Dermis microvascular lymphatic vessel endothelial cell (primary cell): ENCODE data around the gene FGGY. TPM values are rescaled to one million over a fixed set of nuclear protein-coding genes. Genes with fewer than 3 reads are reported as not detected.
"Not testable (repeated sequence)": the region's sequence is repeated elsewhere in the genome, so short reads cannot be mapped to it uniquely, and the experiment has no call there.

Source experiments
- DNase-seq, 2 donors: peaks; one replicate each; pipeline versions ENCODE4 v3.0.0 to v3.0.0-alpha.2; 2010; ENCODE audit warnings: low read depth in 2 of 2
- total RNA-seq: library from RNA; depleted of rRNA; stranded (reverse); fragments of >200 nt; gene quantifications from 2 replicates; pipeline ENCODE4 v1.2.1, GENCODE V29; 2014

Gene FGGY
- total RNA-seq, 1 donor from 2014 or later: 8.5 TPM

- no peak for DNase-seq
Observed at GRCh38 chr1:59350521-59350920, 53.6 kb downstream of the FGGY start.

- DNase-seq: no peak
Observed at GRCh38 chr1:59352065-59352464, 55.2 kb downstream of the FGGY start.

DNA sequence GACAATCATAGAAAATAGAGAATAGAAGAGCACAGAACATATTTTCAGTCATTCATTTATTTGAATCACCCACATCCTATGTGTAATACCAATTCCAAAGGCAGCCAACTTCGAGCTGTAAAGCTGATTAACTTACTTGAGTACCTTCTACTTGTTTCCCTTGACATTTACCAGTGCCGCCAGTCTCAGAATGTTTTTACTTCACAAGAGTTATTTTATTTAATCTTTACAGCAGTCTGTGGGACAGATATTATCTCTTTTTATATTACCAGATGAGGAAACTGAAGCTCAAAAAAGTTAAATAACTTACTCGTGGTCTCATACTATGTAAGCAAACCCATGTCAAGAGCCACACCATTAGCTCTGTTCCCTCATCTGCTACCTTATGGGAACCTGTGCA, 56.6 kb downstream of the FGGY start:
- DNase-seq: no peak

DNA sequence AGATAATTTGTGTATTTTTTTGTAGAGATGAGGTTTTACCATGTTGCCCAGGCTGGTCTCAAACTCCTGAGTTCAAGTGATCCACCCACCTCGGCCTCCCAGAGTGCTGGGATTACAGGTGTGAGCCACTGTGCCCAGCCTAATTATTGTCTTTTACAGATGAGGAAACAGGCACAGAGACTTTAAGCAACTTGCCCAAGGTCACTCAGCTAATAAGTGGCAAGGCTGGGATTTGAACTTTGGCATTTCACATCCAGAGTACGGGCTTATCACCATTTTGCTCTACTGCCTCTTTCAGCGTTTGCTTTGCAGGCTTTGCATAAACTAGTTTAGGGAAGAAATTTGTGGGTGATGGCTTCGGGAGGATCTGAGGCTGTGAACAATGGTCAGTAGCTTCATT, 57.3 kb downstream of the FGGY start:
- not testable (repeated sequence) for DNase-seq

DNA sequence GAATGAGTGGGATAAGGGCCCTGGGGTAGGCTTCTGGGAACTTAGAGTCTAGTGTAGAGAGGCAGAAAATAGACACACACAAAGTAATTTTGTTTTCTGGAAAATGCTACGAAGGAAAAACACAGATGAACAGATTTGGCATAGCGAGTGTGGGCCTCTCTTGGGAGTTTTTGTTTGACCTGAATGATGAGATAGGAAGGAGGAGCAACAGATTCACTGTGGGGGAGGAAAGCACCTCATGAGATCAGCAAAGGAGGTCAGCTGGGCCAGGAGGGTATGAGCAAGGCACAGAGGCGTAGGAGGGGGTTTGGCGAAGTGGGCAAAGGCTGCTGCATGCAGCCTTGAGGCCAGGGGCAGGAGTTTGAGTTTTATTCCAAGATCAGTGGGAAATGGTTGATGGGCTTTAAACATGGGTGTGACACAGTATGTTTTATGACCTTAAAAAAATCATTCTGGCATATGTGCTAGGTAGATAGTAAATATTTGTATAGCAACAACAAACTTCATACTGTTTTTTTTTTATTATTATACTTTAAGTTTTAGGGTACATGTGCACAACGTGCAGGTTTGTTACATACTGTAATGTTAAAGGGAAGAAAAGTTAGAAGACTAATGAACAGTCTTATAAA, 57.9 kb downstream of the FGGY start:
- no peak for DNase-seq

- DNase-seq: no peak
Observed at GRCh38 chr1:59355361-59355760, 58.5 kb downstream of the FGGY start.

DNA sequence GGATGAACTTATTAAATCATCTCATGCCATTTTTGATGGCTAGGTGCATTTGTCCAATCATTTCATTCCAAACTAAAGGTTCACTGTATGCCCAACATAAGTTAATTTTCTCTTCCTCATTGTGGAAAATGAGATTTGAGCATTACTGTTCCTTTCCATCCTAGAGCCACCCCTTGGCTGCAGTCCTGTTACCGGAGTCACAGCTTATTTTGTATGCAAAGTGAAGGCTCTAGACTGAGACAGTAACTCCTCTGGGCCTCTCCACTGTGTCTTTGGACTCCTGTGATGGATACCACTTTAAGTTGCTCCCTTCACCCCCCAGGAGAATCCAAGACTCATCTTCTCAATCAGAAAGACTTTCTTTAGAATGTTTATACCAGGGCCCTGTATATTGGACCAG, 59.7 kb downstream of the FGGY start:
- no peak for DNase-seq

- no peak for DNase-seq
Observed at GRCh38 chr1:59357645-59358320, 60.9 kb downstream of the FGGY start.

- no peak for DNase-seq
Observed at GRCh38 chr1:59359325-59359724, 62.4 kb downstream of the FGGY start.

- DNase-seq: no peak
Observed at GRCh38 chr1:59360170-59360569, 63.3 kb downstream of the FGGY start.

- DNase-seq: no peak
Observed at GRCh38 chr1:59360729-59361128, 63.8 kb downstream of the FGGY start.

DNA sequence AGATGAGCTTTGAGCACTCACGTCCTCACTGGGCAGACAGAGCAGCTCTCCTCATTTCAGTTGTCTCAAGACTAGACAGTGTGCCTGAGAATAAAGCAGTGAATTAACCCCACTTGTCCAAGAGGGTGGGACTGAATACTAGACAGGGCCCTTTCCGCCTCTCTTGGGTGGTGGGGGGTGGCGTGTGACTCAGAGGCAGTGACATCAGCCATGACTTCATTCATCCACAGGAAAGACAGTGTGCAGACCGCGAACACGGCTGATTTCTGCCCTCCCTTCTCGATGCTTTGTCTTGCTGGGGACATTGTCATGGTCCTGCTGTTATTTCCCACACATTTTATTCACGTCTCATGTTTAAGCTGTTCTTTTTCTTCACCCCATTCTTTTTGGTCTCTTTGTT, 64.9 kb downstream of the FGGY start:
- peak in 1 of 2 donors; percentile 27 for DNase-seq

DNA sequence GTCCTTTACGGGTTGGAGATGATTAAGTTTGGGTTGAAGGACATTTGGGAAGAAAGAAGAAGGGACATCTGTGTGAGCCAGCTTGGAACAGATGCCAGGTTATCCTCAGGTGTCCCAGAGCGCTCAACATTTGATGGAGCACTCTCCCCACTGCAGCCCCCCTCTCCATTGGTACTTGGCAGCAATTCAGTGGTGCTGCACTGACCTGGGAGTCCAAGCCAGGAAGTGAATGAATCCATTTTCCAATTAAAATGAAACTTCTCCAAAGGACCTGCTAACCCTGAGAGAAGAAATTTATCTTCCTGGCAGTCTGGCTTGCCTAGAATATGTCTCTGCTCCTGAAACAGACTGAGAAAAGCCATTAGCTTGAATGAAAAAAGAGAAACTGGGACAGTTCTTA, 67.1 kb downstream of the FGGY start:
- DNase-seq: no peak

DNA sequence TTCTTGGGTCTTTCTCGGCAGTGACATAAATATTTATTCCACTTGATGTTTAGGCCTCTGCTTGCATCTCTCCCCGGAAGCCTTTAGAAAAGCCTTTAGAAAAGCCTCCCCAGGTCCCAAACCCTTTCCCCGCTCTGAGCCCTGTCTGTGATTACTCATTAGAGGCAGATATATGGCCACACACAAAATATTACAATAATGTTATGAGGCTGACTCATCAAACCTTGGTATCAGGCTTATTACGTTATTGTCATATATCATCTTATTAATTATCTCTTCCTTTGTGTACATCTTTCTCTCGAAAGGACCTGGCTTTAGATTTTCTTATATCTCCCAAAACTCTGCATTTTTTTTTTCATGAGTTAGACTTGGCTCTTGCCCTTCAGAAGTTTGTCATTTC, 69.5 kb downstream of the FGGY start:
- no peak for DNase-seq

DNA sequence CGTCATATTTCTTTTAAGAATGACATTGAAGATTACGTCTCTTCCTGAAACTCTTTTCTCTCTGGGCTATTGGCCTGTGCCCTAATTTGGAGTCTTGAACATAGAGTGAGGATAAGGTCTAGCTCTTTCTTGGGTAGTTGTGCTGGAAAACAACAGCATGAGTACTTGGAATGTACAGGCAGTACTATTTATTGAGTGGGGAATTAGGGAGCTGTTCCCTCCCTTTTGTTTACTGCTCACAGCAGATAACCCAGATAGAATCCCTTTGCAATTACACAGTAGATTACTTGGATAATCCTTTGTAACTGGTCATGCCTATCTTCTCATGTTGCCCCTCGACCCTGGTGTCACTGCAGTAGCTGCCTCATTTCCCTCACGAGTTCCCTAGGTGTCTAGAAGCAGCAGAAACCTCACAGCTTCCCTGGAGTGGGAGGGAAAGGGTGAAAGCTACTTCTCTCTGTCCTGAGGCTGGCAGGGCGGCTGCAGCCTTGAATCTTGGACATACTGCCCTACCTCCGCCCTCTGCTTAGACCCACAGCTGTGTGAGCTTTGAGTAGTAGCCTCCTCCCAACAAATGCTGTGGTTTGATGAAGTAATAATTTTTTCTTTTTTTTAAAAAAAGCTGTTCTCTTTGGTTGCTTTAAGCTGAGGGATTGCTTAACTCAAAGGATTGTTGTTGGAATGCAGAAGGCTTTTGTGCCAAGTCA, 70.6 kb downstream of the FGGY start:
- DNase-seq: no peak

DNA sequence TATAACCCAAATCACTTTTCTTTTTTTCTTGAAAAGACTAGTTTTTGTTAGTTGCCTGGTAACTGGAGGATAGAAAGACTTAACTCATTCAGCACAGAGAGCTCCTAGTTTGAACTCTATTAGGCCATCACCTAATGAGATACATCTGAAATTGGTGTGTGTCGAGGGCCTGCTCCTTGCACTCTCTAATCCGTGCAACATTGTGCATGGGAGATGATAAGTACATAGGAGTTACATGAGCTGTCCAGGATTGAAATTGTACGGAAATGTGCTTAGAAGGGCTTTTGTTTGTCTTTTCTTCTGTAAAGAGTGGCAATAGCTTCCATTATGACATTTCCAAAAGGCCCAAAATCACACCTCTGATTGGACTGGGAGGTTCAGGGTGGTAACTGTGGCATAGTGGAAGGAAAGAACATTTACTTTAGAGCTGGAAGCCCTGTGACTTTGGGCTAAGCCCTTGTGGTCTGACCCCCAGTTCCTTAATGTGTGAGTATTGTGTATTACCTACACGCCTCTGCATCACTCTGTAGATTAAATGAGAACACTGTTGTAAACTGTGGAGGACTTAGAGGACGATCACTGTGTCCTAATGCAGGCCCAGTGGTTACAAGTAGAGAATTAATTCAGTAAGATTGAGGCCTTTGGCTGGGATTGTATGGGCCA, 71.2 kb downstream of the FGGY start:
- no peak for DNase-seq

GRCh38 chr1:59375321-59376220, 78.7 kb downstream of the FGGY start:
- peak in 1 of 2 donors; percentile 29 for DNase-seq

GRCh38 chr1:59377350-59377904, 80.5 kb downstream of the FGGY start:
- no peak for DNase-seq

GRCh38 chr1:59378621-59379370, 81.9 kb downstream of the FGGY start:
- DNase-seq: no peak

DNA sequence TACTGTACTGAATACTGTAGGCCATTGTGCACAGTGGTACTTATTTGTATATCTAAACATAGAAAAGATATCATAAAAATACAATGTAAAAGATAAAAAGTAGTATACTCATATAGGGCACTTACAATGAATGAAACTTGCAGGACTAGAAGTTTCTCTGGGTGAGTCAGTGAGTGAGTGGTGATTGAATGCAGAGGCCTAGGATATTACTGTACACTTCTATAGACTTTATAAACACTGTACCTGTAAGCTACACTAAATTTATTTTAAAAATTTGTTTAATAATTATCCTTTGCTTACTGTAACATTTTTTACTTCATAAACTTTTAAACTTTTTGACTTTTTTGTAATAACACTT, 82.5 kb downstream of the FGGY start:
- DNase-seq: no peak
